ENCODE data around the gene ADAMTS17.

The ADAMTS17 gene

GRCh38 chr15:99973351-99973750 lies 368.4 kb downstream of the ADAMTS17 start:
- Histone ChIP-seq H3K9ac (ENCODE audit: low read length in 2 of 2) (no peak overlapping the region), H3K9me3 (ENCODE audit: control insufficient read depth in 2 of 2, low read length in 2 of 2) (no peaks in the 10 kb centered on the region), H3K4me3 (ENCODE audit: low read length in 2 of 2) (no peak overlapping the region), H3K27me3 (ENCODE audit: control insufficient read depth in 1 of 2, insufficient read depth in 2 of 2, low read length in 2 of 2) (no peaks in the 10 kb centered on the region), H3K36me3 (ENCODE audit: control insufficient read depth in 2 of 2, insufficient read depth in 2 of 2, low read length in 2 of 2) (no peaks in the 10 kb centered on the region), H3K4me1 (ENCODE audit: control insufficient read depth, insufficient read depth, low read length) (no peaks in the 10 kb centered on the region), H3K27ac (ENCODE audit: low read length) (no peak overlapping the region)

DNA sequence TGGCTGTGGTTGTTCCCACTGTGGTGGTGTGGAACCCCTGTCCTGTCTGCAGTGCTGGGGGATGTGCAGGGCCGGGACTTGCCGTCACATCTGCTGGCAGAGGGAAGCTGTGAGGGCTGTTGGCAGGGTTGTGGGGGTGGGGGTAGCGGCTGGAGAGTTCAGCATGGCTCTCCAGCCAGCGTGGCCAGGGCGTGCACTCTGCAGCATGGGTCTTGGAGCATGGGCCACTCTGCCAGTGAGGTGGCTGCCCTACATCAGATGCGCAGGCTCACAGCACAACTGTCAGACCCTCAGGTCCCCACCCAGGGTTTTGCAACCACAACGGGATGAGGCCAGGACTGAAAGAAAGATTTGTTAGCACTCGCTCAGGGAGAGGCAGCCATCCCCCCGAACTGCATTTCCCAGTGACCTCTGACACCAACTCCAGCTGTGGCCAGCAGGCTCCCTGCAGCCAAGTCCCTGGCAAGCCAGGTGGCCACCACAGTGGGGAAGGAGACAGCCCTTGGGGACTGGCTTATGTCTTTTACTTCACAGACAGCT lies 370.8 kb downstream of the ADAMTS17 start:
- Histone ChIP-seq H3K27me3 (ENCODE audit: control insufficient read depth in 1 of 2, insufficient read depth in 2 of 2, low read length in 2 of 2) (no peaks in the 10 kb centered on the region), H3K4me1 (ENCODE audit: control insufficient read depth, insufficient read depth, low read length) (no peaks in the 10 kb centered on the region), H3K9ac (ENCODE audit: low read length in 2 of 2) (no peak overlapping the region), H3K4me3 (ENCODE audit: low read length in 2 of 2) (no peak overlapping the region), H3K36me3 (ENCODE audit: control insufficient read depth in 2 of 2, insufficient read depth in 2 of 2, low read length in 2 of 2) (no peaks in the 10 kb centered on the region), H3K27ac (ENCODE audit: low read length) (no peak overlapping the region), H3K9me3 (ENCODE audit: control insufficient read depth in 2 of 2, low read length in 2 of 2) (no peaks in the 10 kb centered on the region)

DNA sequence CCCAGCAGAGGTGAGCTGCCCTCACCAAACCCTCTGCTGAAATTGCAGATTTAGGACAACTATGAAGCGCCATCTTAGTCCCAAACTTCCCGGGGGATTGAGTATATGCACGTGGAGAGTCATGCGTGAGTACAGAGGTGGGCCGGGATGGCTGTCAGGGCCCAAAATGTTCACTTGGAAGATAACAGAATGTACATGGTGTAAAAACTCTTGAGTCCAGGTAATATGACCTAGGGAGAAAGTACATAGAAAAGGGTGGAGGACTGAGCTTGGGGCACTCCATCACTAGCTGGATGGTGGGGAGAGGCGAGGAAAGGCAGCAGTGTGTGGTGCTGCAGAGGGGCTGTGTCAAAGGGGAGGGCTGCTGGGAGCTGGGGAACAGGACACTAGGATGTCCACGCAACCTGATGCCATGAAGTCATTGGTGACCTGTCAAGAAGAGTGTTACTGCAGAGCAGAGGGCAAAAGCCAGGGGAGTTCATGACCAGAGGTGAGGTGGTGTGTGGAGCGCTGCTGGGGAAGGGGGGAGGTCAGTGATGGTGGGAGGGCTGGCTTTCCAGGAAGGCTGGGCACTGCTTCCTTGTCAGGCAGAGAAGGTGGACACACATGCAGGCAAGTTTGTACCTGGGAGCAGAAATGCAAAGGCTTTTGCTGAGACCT lies 372.4 kb downstream of the ADAMTS17 start:
- Histone ChIP-seq H3K36me3 (ENCODE audit: control insufficient read depth in 2 of 2, insufficient read depth in 2 of 2, low read length in 2 of 2) (no peaks in the 10 kb centered on the region), H3K4me3 (ENCODE audit: low read length in 2 of 2) (no peak overlapping the region), H3K9ac (ENCODE audit: low read length in 2 of 2) (no peak overlapping the region)

GRCh38 chr15:99967841-99968371 lies 373.9 kb downstream of the ADAMTS17 start:
- Histone ChIP-seq H3K27ac (ENCODE audit: low read length) (no peak overlapping the region), H3K36me3 (ENCODE audit: control insufficient read depth in 2 of 2, insufficient read depth in 2 of 2, low read length in 2 of 2) (no peaks in the 10 kb centered on the region), H3K27me3 (ENCODE audit: control insufficient read depth in 1 of 2, insufficient read depth in 2 of 2, low read length in 2 of 2) (no peaks in the 10 kb centered on the region), H3K4me1 (ENCODE audit: control insufficient read depth, insufficient read depth, low read length) (no peaks in the 10 kb centered on the region), H3K4me3 (ENCODE audit: low read length in 2 of 2) (no peak overlapping the region), H3K9ac (ENCODE audit: low read length in 2 of 2) (no peak overlapping the region), H3K9me3 (ENCODE audit: control insufficient read depth in 2 of 2, low read length in 2 of 2) (no peaks in the 10 kb centered on the region)

More for the DNA sequence above, 372.4 kb downstream of the ADAMTS17 start:
- Histone ChIP-seq H3K9me3 (ENCODE audit: control insufficient read depth in 2 of 2, low read length in 2 of 2) (no peaks in the 10 kb centered on the region), H3K4me1 (ENCODE audit: control insufficient read depth, insufficient read depth, low read length) (no peaks in the 10 kb centered on the region), H3K27me3 (ENCODE audit: control insufficient read depth in 1 of 2, insufficient read depth in 2 of 2, low read length in 2 of 2) (no peaks in the 10 kb centered on the region), H3K27ac (ENCODE audit: low read length) (no peak overlapping the region)

DNA sequence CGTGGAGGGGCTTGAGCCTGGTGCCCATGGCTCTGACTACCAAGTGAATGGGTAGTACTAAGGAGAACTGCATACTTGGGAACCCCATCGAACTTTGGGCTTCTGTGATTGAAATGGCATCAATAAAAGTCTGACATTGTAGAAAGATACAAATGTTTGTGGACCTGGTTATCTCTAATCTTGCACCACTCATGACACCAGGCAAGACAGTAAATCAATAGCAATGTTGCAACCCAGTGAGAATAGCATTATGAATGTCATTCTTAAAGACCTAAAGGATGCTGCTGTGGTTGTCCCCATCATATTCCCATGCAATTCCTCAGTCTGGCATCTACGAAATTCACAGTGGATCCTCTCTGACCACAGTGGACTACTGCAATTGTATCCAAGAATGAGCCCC lies 375.0 kb downstream of the ADAMTS17 start:
- H3K4me1 ChIP-seq (ENCODE audit: control insufficient read depth, insufficient read depth, low read length) = no peaks in the 10 kb centered on the region
- H3K9me3 ChIP-seq (ENCODE audit: control insufficient read depth in 2 of 2, low read length in 2 of 2) = no peaks in the 10 kb centered on the region
- no peak overlapping the region for H3K27ac ChIP-seq (ENCODE audit: low read length)
- no peak overlapping the region for H3K9ac ChIP-seq (ENCODE audit: low read length in 2 of 2)
- no peak overlapping the region for H3K4me3 ChIP-seq (ENCODE audit: low read length in 2 of 2)
- H3K27me3 ChIP-seq (ENCODE audit: control insufficient read depth in 1 of 2, insufficient read depth in 2 of 2, low read length in 2 of 2) = peaks cover 0 to 1% of the 10 kb centered on the region in 2 donors
- no peaks in the 10 kb centered on the region for H3K36me3 ChIP-seq (ENCODE audit: control insufficient read depth in 2 of 2, insufficient read depth in 2 of 2, low read length in 2 of 2)

- H3K27me3 ChIP-seq (ENCODE audit: control insufficient read depth in 1 of 2, insufficient read depth in 2 of 2, low read length in 2 of 2) = peaks cover 0 to 2% of the 10 kb centered on the region in 2 donors
- no peaks in the 10 kb centered on the region for H3K9me3 ChIP-seq (ENCODE audit: control insufficient read depth in 2 of 2, low read length in 2 of 2)
- H3K27ac ChIP-seq (ENCODE audit: low read length) = no peak overlapping the region
- H3K4me3 ChIP-seq (ENCODE audit: low read length in 2 of 2) = no peak overlapping the region
- no peak overlapping the region for H3K9ac ChIP-seq (ENCODE audit: low read length in 2 of 2)
- H3K36me3 ChIP-seq (ENCODE audit: control insufficient read depth in 2 of 2, insufficient read depth in 2 of 2, low read length in 2 of 2) = no peaks in the 10 kb centered on the region
- no peaks in the 10 kb centered on the region for H3K4me1 ChIP-seq (ENCODE audit: control insufficient read depth, insufficient read depth, low read length)
Observed at GRCh38 chr15:99965376-99965775, 376.4 kb downstream of the ADAMTS17 start.

GRCh38 chr15:99963976-99964375 lies 377.8 kb downstream of the ADAMTS17 start:
- Histone ChIP-seq H3K4me1 (ENCODE audit: control insufficient read depth, insufficient read depth, low read length) (no peaks in the 10 kb centered on the region), H3K27ac (ENCODE audit: low read length) (no peak overlapping the region), H3K4me3 (ENCODE audit: low read length in 2 of 2) (no peak overlapping the region), H3K9ac (ENCODE audit: low read length in 2 of 2) (no peak overlapping the region), H3K27me3 (ENCODE audit: control insufficient read depth in 1 of 2, insufficient read depth in 2 of 2, low read length in 2 of 2) (peaks cover 0 to 2% of the 10 kb centered on the region in 2 donors), H3K36me3 (ENCODE audit: control insufficient read depth in 2 of 2, insufficient read depth in 2 of 2, low read length in 2 of 2) (no peaks in the 10 kb centered on the region), H3K9me3 (ENCODE audit: control insufficient read depth in 2 of 2, low read length in 2 of 2) (no peaks in the 10 kb centered on the region)

- H3K4me3 ChIP-seq (ENCODE audit: low read length in 2 of 2) = no peak overlapping the region
- peaks cover 0 to 2% of the 10 kb centered on the region in 2 donors for H3K27me3 ChIP-seq (ENCODE audit: control insufficient read depth in 1 of 2, insufficient read depth in 2 of 2, low read length in 2 of 2)
- H3K36me3 ChIP-seq (ENCODE audit: control insufficient read depth in 2 of 2, insufficient read depth in 2 of 2, low read length in 2 of 2) = no peaks in the 10 kb centered on the region
- no peaks in the 10 kb centered on the region for H3K4me1 ChIP-seq (ENCODE audit: control insufficient read depth, insufficient read depth, low read length)
- no peak overlapping the region for H3K9ac ChIP-seq (ENCODE audit: low read length in 2 of 2)
- H3K27ac ChIP-seq (ENCODE audit: low read length) = no peak overlapping the region
- H3K9me3 ChIP-seq (ENCODE audit: control insufficient read depth in 2 of 2, low read length in 2 of 2) = no peaks in the 10 kb centered on the region
Observed at GRCh38 chr15:99963096-99963825, 378.5 kb downstream of the ADAMTS17 start.

GRCh38 chr15:99962006-99962561 lies 379.7 kb downstream of the ADAMTS17 start:
- Histone ChIP-seq H3K9me3 (ENCODE audit: control insufficient read depth in 2 of 2, low read length in 2 of 2) (no peaks in the 10 kb centered on the region), H3K4me3 (ENCODE audit: low read length in 2 of 2) (no peak overlapping the region), H3K27ac (ENCODE audit: low read length) (no peak overlapping the region), H3K27me3 (ENCODE audit: control insufficient read depth in 1 of 2, insufficient read depth in 2 of 2, low read length in 2 of 2) (peaks cover under 1 to 2% of the 10 kb centered on the region in 2 donors), H3K4me1 (ENCODE audit: control insufficient read depth, insufficient read depth, low read length) (no peaks in the 10 kb centered on the region), H3K9ac (ENCODE audit: low read length in 2 of 2) (no peak overlapping the region), H3K36me3 (ENCODE audit: control insufficient read depth in 2 of 2, insufficient read depth in 2 of 2, low read length in 2 of 2) (no peaks in the 10 kb centered on the region)

- Histone ChIP-seq H3K27ac (ENCODE audit: low read length) (no peak overlapping the region), H3K9me3 (ENCODE audit: control insufficient read depth in 2 of 2, low read length in 2 of 2) (no peaks in the 10 kb centered on the region), H3K4me3 (ENCODE audit: low read length in 2 of 2) (no peak overlapping the region), H3K9ac (ENCODE audit: low read length in 2 of 2) (no peak overlapping the region), H3K4me1 (ENCODE audit: control insufficient read depth, insufficient read depth, low read length) (no peaks in the 10 kb centered on the region), H3K27me3 (ENCODE audit: control insufficient read depth in 1 of 2, insufficient read depth in 2 of 2, low read length in 2 of 2) (peaks cover 7% of the 10 kb centered on the region in 2 donors), H3K36me3 (ENCODE audit: control insufficient read depth in 2 of 2, insufficient read depth in 2 of 2, low read length in 2 of 2) (no peaks in the 10 kb centered on the region)
Observed at GRCh38 chr15:99961011-99961441, 380.7 kb downstream of the ADAMTS17 start.

All from stomach smooth muscle (tissue), 2 donors.